ENCODE data around the gene NPPA. TPM values are rescaled to one million over a fixed set of nuclear protein-coding genes. Genes with fewer than 3 reads are reported as not detected.

NPPA gene
- total RNA-seq, 1 experiment from 2014 or later: not detected

GRCh38 chr1:11835441-11836225, 11.9 kb downstream of the NPPA start:
- H3K4me3 ChIP-seq (replicated peaks in 1 of 2; ENCODE audit: low read depth in 1 of 2, low read length in 2 of 2): no peak overlapping the region
- H3K79me2 ChIP-seq (ENCODE audit: insufficient read depth, low read length): no peaks in the 10 kb centered on the region
- H3K27me3 ChIP-seq (ENCODE audit: insufficient read depth, low read length): no peaks in the 10 kb centered on the region
- POLR2A ChIA-PET: interaction anchor here (1.1 to 1.4 kb wide), 2 partner anchors 72 to 73 kb away, joined by 3 to 6 read pairs; no protein-coding TSS in a partner anchor
- no peaks in the 10 kb centered on the region for H3K9me3 ChIP-seq (ENCODE audit: control insufficient read depth in 1 of 2, insufficient read depth in 1 of 2, low read depth in 1 of 2, low read length in 2 of 2)
- H4K20me1 ChIP-seq (ENCODE audit: insufficient read depth): no peaks in the 10 kb centered on the region
- H3K36me3 ChIP-seq (ENCODE audit: control insufficient read depth in 1 of 2, insufficient read depth in 2 of 2, low read length in 2 of 2): peaks cover 7 to 18% of the 10 kb centered on the region in 2 experiments; a peak in 2 of 4 replicates
- no peak overlapping the region for H3K9ac ChIP-seq (ENCODE audit: low read length)
- H2AFZ ChIP-seq (ENCODE audit: low read depth, low read length, poor library complexity, severe bottlenecking): no peak overlapping the region
- no peaks in the 10 kb centered on the region for H3K4me1 ChIP-seq (ENCODE audit: control insufficient read depth in 1 of 2, insufficient read depth in 2 of 2, low read length in 2 of 2)
- H3K9me2 ChIP-seq (ENCODE audit: insufficient read depth): no peaks in the 10 kb centered on the region
- RAD21 ChIA-PET (ENCODE audit: low non-redundant PET in 1 of 2, low total read pairs in 2 of 2, uncharacterized antibody in 2 of 2, unreplicated experiment in 2 of 2): no interaction called here
- DNase-seq (ENCODE audit: low read depth, low spot score) (no peak), ATAC-seq (no peak)
- H3K27ac ChIP-seq (ENCODE audit: low read depth, low read length): no peak overlapping the region
- CTCF ChIA-PET: no interaction called here
- intact Hi-C loops (cut with micrococcal nuclease): loop anchor here (10.0 kb wide), 2 partner anchors 369 to 801 kb away; no protein-coding TSS in a partner anchor
- H3K4me2 ChIP-seq (ENCODE audit: low read length): no peak overlapping the region
- TF ChIP-seq REST (IDR thresholded peaks at IDR 0.05; ENCODE audit: low read depth): no peak
- no peak for TF ChIP-seq EZH2 (IDR thresholded peaks at IDR 0.05)
- no peak for TF ChIP-seq EGR1 (IDR thresholded peaks at IDR 0.05; ENCODE audit: low read depth)
- no peak for TF ChIP-seq SIN3A (IDR thresholded peaks at IDR 0.05; ENCODE audit: low read depth)
- no peak for TF ChIP-seq CEBPB (IDR thresholded peaks at IDR 0.05; ENCODE audit: low read depth)
- no peak for TF ChIP-seq FOSL1 (IDR thresholded peaks at IDR 0.05; ENCODE audit: low read depth)
- no peak for TF ChIP-seq ZFX (IDR thresholded peaks at IDR 0.05)
- TF ChIP-seq RAD21 (IDR thresholded peaks at IDR 0.05; ENCODE audit: low read depth): no peak
- no peak for TF ChIP-seq CTCF (IDR thresholded peaks at IDR 0.05 in 2 of 3, conservative IDR thresholded peaks at IDR 0.05 in 1 of 3; ENCODE audit: borderline replicate concordance in 1 of 3, insufficient read depth in 1 of 3, low read depth in 2 of 3, low read length in 2 of 3)
- TF ChIP-seq, protein P1, sequence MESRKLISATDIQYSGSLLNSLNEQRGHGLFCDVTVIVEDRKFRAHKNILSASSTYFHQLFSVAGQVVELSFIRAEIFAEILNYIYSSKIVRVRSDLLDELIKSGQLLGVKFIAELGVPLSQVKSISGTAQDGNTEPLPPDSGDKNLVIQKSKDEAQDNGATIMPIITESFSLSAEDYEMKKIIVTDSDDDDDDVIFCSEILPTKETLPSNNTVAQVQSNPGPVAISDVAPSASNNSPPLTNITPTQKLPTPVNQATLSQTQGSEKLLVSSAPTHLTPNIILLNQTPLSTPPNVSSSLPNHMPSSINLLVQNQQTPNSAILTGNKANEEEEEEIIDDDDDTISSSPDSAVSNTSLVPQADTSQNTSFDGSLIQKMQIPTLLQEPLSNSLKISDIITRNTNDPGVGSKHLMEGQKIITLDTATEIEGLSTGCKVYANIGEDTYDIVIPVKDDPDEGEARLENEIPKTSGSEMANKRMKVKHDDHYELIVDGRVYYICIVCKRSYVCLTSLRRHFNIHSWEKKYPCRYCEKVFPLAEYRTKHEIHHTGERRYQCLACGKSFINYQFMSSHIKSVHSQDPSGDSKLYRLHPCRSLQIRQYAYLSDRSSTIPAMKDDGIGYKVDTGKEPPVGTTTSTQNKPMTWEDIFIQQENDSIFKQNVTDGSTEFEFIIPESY (IDR thresholded peaks at IDR 0.05; ENCODE audit: extremely low read depth, insufficient replicate concordance, low read length): no peak
- TF ChIP-seq SRF (IDR thresholded peaks at IDR 0.05; ENCODE audit: low read depth): no peak
- no peak for TF ChIP-seq CBX3 (IDR thresholded peaks at IDR 0.05; ENCODE audit: low read depth)
- no TSS peak for BruUV-seq (replicated peaks)
